HG02623 (cell line): ENCODE measurements around the gene AKAP6.
A peak's percentile ranks its signal among the peaks of the same experiment; 100 is the strongest.

Experiments
- ATAC-seq: cut with Tn5 transposase; IDR thresholded peaks from one replicate; pipeline ENCODE4 v1.9.1; 2021; ENCODE audit warnings: moderate library complexity; ENCODE audit not compliant: unreplicated experiment

Gene AKAP6

GRCh38 chr14:32330351-32331111, 1.4 kb downstream of the AKAP6 start:
- ATAC-seq = no peak

- ATAC-seq = no peak
These were observed 2.1 kb downstream of the AKAP6 start for GRCh38 chr14:32331206-32331605.

GRCh38 chr14:32332415-32333316, 3.6 kb downstream of the AKAP6 start:
- ATAC-seq = no peak

- no peak for ATAC-seq
These were observed 7.6 kb downstream of the AKAP6 start for GRCh38 chr14:32336702-32337101.

GRCh38 chr14:32337759-32338158, 8.7 kb downstream of the AKAP6 start:
- no peak for ATAC-seq

GRCh38 chr14:32339188-32339587, 10.1 kb downstream of the AKAP6 start:
- ATAC-seq = no peak

GRCh38 chr14:32341947-32342846, 13.1 kb downstream of the AKAP6 start:
- ATAC-seq = no peak

GRCh38 chr14:32342847-32343194, 13.7 kb downstream of the AKAP6 start:
- no peak for ATAC-seq

GRCh38 chr14:32343926-32344430, 14.9 kb downstream of the AKAP6 start:
- no peak for ATAC-seq

GRCh38 chr14:32345311-32345791, 16.3 kb downstream of the AKAP6 start:
- ATAC-seq = no peak

GRCh38 chr14:32349322-32349721, 20.2 kb downstream of the AKAP6 start:
- ATAC-seq = no peak

- peak; percentile 98 for ATAC-seq
These were observed 20.9 kb downstream of the AKAP6 start for GRCh38 chr14:32350020-32350419.

GRCh38 chr14:32352631-32353030, 23.5 kb downstream of the AKAP6 start:
- no peak for ATAC-seq

GRCh38 chr14:32354716-32355115, 25.6 kb downstream of the AKAP6 start:
- no peak for ATAC-seq

- no peak for ATAC-seq
These were observed 29.7 kb downstream of the AKAP6 start for GRCh38 chr14:32358781-32359180.

- no peak for ATAC-seq
These were observed 32.6 kb downstream of the AKAP6 start for GRCh38 chr14:32361674-32362073.

GRCh38 chr14:32363761-32364160, 34.7 kb downstream of the AKAP6 start:
- no peak for ATAC-seq

GRCh38 chr14:32364941-32365340, 35.8 kb downstream of the AKAP6 start:
- ATAC-seq = no peak

- ATAC-seq = no peak
These were observed 37.3 kb downstream of the AKAP6 start for GRCh38 chr14:32366256-32366879.

GRCh38 chr14:32366986-32367385, 37.9 kb downstream of the AKAP6 start:
- no peak for ATAC-seq
